GM12878 (cell line): ENCODE measurements around the gene UBXN7. TPM values are rescaled to one million over a fixed set of nuclear protein-coding genes. Genes with fewer than 3 reads are reported as not detected.

Source experiments
- ATAC-seq: fragments of 200-7000 bp; cut with Tn5 transposase; 3 replicates; pipeline ENCODE4 v1.9.1; 2020; ENCODE audit warnings: mild to moderate bottlenecking, moderate library complexity
- BruUV-seq: library from RNA; stranded (reverse); fragments of 400-500 nt; replicated peaks from 2 replicates; lab custom pipeline; 2021; lab: Mats Ljungman, UMichigan
- CTCF ChIA-PET: fragments of 300-600 bp; sonication (Branson Sonifier 250); formaldehyde crosslinking; extraction: SDS; loops from one replicate; lab custom pipeline; 2021; ENCODE audit warnings: inconsistent platforms; lab: Yijun Ruan, JAX
- POLR2A ChIA-PET: fragments of 350-600 bp; formaldehyde crosslinking; extraction: SDS; loops from one replicate; lab custom pipeline; 2021; ENCODE audit warnings: inconsistent platforms; lab: Charles Lee
- RAD21 ChIA-PET: fragments of 300-600 bp; sonication (Branson Sonifier 250); formaldehyde crosslinking; loops from one replicate; lab custom pipeline; 2023; ENCODE audit warnings: antibody characterized with exemption; ENCODE audit not compliant: unreplicated experiment; lab: Charles Lee
- SMC1A ChIA-PET: fragments of 300-600 bp; sonication (Branson Sonifier 250); formaldehyde crosslinking; loops from one replicate; lab custom pipeline; 2023; ENCODE audit not compliant: unreplicated experiment, uncharacterized antibody; lab: Charles Lee
- DNase-seq: peaks from one replicate; pipeline ENCODE4 v3.0.0-alpha.2; 2011; ENCODE audit warnings: low read depth, low spot score
- FAIRE-seq: peaks from 3 replicates; lab custom pipeline; 2011; peaks lifted over from hg19 to GRCh38; lab: Jason Lieb, UNC
- H2AFZ ChIP-seq: 2 replicates; pipeline ENCODE4 v1.6.0; 2011; ENCODE audit warnings: low read depth, low read length, control low read depth; ENCODE audit not compliant: control insufficient read depth
- H3K27ac ChIP-seq: 2 replicates; pipeline ENCODE4 v1.5.1; 2011; ENCODE audit warnings: control low read depth; ENCODE audit not compliant: control insufficient read depth, insufficient read depth
- H3K27me3 ChIP-seq, 2 experiments: replicated peaks in 1 of 2; 2 replicates each; pipeline versions ENCODE4 v1.6.0 to v1.6.1; 2011; ENCODE audit warnings: low read length in 1 of 2; ENCODE audit not compliant: control insufficient read depth in 2 of 2, insufficient read depth in 2 of 2
- H3K36me3 ChIP-seq, 2 experiments: 2 replicates each; pipeline ENCODE4 v1.5.1; 2011; ENCODE audit warnings: low read length in 1 of 2; ENCODE audit not compliant: control insufficient read depth in 2 of 2, insufficient read depth in 2 of 2
- H3K4me1 ChIP-seq: 2 replicates; pipeline ENCODE4 v1.6.1; 2011; ENCODE audit warnings: mild to moderate bottlenecking, low read length, moderate library complexity, mixed read lengths; ENCODE audit not compliant: control insufficient read depth, insufficient read depth
- H3K4me2 ChIP-seq: 2 replicates; pipeline ENCODE4 v1.6.0; 2011; ENCODE audit warnings: control low read depth; ENCODE audit not compliant: control insufficient read depth, insufficient read depth
- H3K4me3 ChIP-seq: fragments of 200-600 bp; sonication (generic); 2 replicates; pipeline ENCODE4 v1.5.1; 2016
- H3K79me2 ChIP-seq: 2 replicates; pipeline ENCODE4 v1.6.0; 2011; ENCODE audit warnings: low read length; ENCODE audit not compliant: control insufficient read depth, insufficient read depth
- H3K9ac ChIP-seq: 2 replicates; pipeline ENCODE4 v1.8.0; 2011; ENCODE audit warnings: low read length, control low read depth, mixed read lengths; ENCODE audit not compliant: control insufficient read depth, insufficient read depth
- H3K9me3 ChIP-seq: replicated peaks from 3 replicates; pipeline ENCODE4 v1.5.1; 2011; ENCODE audit warnings: mild to moderate bottlenecking, low read length; ENCODE audit not compliant: control insufficient read depth, insufficient read depth
- H4K20me1 ChIP-seq: 2 replicates; pipeline ENCODE4 v1.6.0; 2011; ENCODE audit not compliant: control insufficient read depth, insufficient read depth
- ASH2L ChIP-seq: fragments of 300-600, 200-600 bp; sonication (generic); IDR thresholded peaks from 2 replicates; pipeline ENCODE4 v1.6.1; 2017; ENCODE audit warnings: low read depth, mild to moderate bottlenecking, borderline replicate concordance
- DPF2 ChIP-seq: fragments of 450-650 bp; IDR thresholded peaks from 2 replicates; pipeline ENCODE4 v1.6.1; 2017; ENCODE audit warnings: mild to moderate bottlenecking
- EP300 ChIP-seq, 2 experiments: fragments of 150-350 bp in 1 of 2; IDR thresholded peaks; 2 replicates each; pipeline ENCODE4 v1.6.1; 2011 to 2012; ENCODE audit warnings: low read depth in 2 of 2, low read length in 2 of 2, borderline replicate concordance in 1 of 2, improper control_type of control experiment in 1 of 2, inconsistent platforms in 1 of 2; ENCODE audit not compliant: control insufficient read depth in 1 of 2
- FOS ChIP-seq: IDR thresholded peaks from 3 replicates; pipeline ENCODE4 v1.6.1; 2011; ENCODE audit warnings: borderline replicate concordance; ENCODE audit not compliant: insufficient read length; ENCODE audit errors: extremely low read depth
- PKNOX1 ChIP-seq: fragments of 450-650 bp; IDR thresholded peaks from 2 replicates; pipeline ENCODE4 v1.6.1; 2016; ENCODE audit warnings: mild to moderate bottlenecking
- POLR2A ChIP-seq: IDR thresholded peaks from 2 replicates; pipeline ENCODE4 v1.6.1; 2011; ENCODE audit warnings: low read depth, mild to moderate bottlenecking, low read length
- SMAD5 ChIP-seq: IDR thresholded peaks from 2 replicates; pipeline ENCODE4 v1.6.1; 2016; ENCODE audit warnings: antibody characterized with exemption, low read depth
- SREBF1 ChIP-seq: IDR thresholded peaks from 2 replicates; pipeline ENCODE4 v1.6.1; 2012; ENCODE audit warnings: mild to moderate bottlenecking, low read length
- SREBF2 ChIP-seq: IDR thresholded peaks from 2 replicates; pipeline ENCODE4 v1.6.1; 2012; ENCODE audit warnings: mild to moderate bottlenecking, low read length
- SRF ChIP-seq, 2 experiments: IDR thresholded peaks; 2 replicates each; pipeline ENCODE4 v1.6.1; 2011; ENCODE audit warnings: low read depth in 2 of 2, low read length in 2 of 2, mild to moderate bottlenecking in 1 of 2, moderate library complexity in 1 of 2
- TAF1 ChIP-seq: IDR thresholded peaks from 2 replicates; pipeline ENCODE4 v1.6.1; 2011; ENCODE audit warnings: mild to moderate bottlenecking, low read depth, low read length, borderline replicate concordance
- USF1 ChIP-seq: IDR thresholded peaks from 2 replicates; pipeline ENCODE4 v1.6.1; 2011; ENCODE audit warnings: borderline replicate concordance, low read depth, mild to moderate bottlenecking, moderate library complexity, mixed read lengths, low read length; ENCODE audit not compliant: insufficient read depth; ENCODE audit errors: extremely low read length
- YY1 ChIP-seq: IDR thresholded peaks from 2 replicates; pipeline ENCODE4 v1.6.1; 2011; ENCODE audit warnings: low read depth, mild to moderate bottlenecking, low read length
- WGBS: methylation state at CpG from one replicate; pipeline ENCODE4 v1.1.6; 2016; ENCODE audit warnings: low lambda C conversion rate; ENCODE audit not compliant: insufficient replicate concordance, insufficient coverage; ENCODE audit errors: missing lambda C conversion rate; 5-methylcytosine and 5-hydroxymethylcytosine counted together
- in situ Hi-C: fragments of 300-500 bp; cut with MboI; formaldehyde crosslinking; loops from 9 replicates; pipeline ENCODE4 v1.14.3; 2018; ENCODE audit warnings: mixed read lengths
- intact Hi-C: fragments of 100-400 bp; cut with micrococcal nuclease; formaldehyde crosslinking; loops from one replicate; pipeline ENCODE4 v1.14.2; 2022; ENCODE audit not compliant: unreplicated experiment
- polyA plus RNA-seq, 11 experiments: library from polyadenylated mRNA; depleted of rRNA in 4 of 11; unstranded in 6 of 11; stranded (reverse) in 5 of 11; fragments of >200 nt; fragmentation: Nextera tagmentation in 4 of 11; fragmentation: Illumina TruSeq in 1 of 11; extraction: Ambion mirVana in 4 of 11; extraction: Trizol in 1 of 11; gene quantifications; 1 replicate in 1 of 11; 2 replicates in 10 of 11; pipeline versions ENCODE4 v1.2.1 to v1.2.3, GENCODE V29; 2011 to 2016; ENCODE audit warnings: inconsistent platforms in 2 of 11, missing spikeins in 2 of 11, low read depth in 1 of 11
- total RNA-seq, 4 experiments: library from RNA; depleted of rRNA in 3 of 4; stranded (reverse); fragments of >200 nt in 3 of 4; fragmentation: Illumina TruSeq in 1 of 4; extraction: Trizol in 1 of 4; gene quantifications; 2 replicates each; pipeline versions ENCODE4 v1.2.1 to v1.2.3, GENCODE V29; 2013 to 2021

The UBXN7 gene
- total and polyA plus RNA-seq, 10 of the 15 experiments (the other 5 are each of a cell fraction or from before 2014, with no cell fraction given) = 4.8 to 78.4 (median 24.9) TPM

DNA sequence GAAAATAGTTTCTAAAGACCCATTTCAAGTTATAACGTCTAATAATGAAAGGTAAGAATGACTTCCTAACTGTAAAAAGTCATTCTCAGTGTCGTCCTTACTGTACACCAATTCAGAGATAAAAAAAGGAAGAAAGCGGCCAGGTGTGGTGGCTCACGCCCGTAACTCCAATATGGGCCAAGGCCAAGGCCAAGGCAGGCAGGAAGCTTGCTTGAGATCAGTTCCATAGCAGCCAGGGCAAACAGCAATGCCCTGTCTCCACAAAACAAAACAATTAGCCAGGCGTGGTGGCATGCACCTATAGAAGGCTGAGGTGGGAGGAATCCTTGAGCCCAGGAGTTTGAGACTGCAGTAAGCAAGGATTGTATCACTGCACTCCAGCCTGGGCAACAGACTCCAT, 31.9 kb downstream of the UBXN7 start:
- H2AFZ ChIP-seq = no peak overlapping the region
- no peak for FAIRE-seq
- POLR2A ChIA-PET = no interaction called here
- H3K36me3 ChIP-seq = peaks cover 5 to 44% of the 10 kb centered on the region in 2 experiments
- H3K27me3 ChIP-seq = no peaks in the 10 kb centered on the region
- CTCF ChIA-PET = no interaction called here
- H3K9me3 ChIP-seq = no peaks in the 10 kb centered on the region
- no peak overlapping the region for H3K9ac ChIP-seq
- no peaks in the 10 kb centered on the region for H3K4me1 ChIP-seq
- peaks cover 4% of the 10 kb centered on the region for H3K79me2 ChIP-seq
- SMC1A ChIA-PET = no interaction called here
- H4K20me1 ChIP-seq = no peaks in the 10 kb centered on the region
- intact Hi-C loops (no loop called here), in situ Hi-C loops (no loop called here)
- DNase-seq = no peak
- no peak for TF ChIP-seq EP300 (IDR thresholded peaks at IDR 0.05; ENCODE audit: borderline replicate concordance in 1 of 2, control insufficient read depth in 1 of 2, low read depth in 2 of 2, low read length in 2 of 2)
- no peak for TF ChIP-seq SMAD5
- no peak for TF ChIP-seq SREBF1
- WGBS = 63% methylated on average over 6 of the region's 6 CpGs
- RAD21 ChIA-PET = interaction anchor here (0.5 kb wide), 1 partner anchor 24 kb away, joined by 3 read pairs; no protein-coding TSS in a partner anchor
- no peak for ATAC-seq
- no peak overlapping the region for H3K27ac ChIP-seq
- H3K4me3 ChIP-seq = no peak overlapping the region
- no peak overlapping the region for H3K4me2 ChIP-seq
- no TSS peak for BruUV-seq

DNA sequence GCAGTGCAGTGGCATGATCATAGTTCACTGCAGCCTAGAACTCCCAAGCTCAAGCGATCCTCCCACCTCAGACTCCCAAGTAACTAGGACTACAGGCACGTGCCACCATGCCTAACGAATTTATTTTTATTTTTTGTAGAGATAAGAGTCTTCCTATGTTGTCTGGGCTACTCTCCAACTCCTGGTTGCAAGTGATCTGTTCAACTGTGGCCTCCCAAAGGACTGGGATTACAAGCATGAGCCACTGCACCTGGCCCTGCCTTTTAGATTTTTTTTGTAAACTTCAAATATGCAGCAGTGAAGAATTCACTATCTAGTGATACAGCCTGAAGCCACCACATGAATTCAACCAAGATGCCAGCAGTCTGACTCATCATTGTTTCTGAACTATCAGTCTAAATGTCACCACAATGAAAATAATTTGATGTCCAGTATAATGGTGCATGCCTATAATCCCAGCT, 32.7 kb downstream of the UBXN7 start:
- H3K79me2 ChIP-seq = peaks cover 4% of the 10 kb centered on the region
- H3K27me3 ChIP-seq = no peaks in the 10 kb centered on the region
- no peaks in the 10 kb centered on the region for H3K9me3 ChIP-seq
- DNase-seq = no peak
- TF ChIP-seq POLR2A = no peak
- TF ChIP-seq FOS = no peak
- no peak for TF ChIP-seq DPF2
- TF ChIP-seq ASH2L = no peak
- no peak for TF ChIP-seq SRF (IDR thresholded peaks at IDR 0.05; ENCODE audit: low read depth in 2 of 2, low read length in 2 of 2)
- no peak for TF ChIP-seq USF1
- no peak for TF ChIP-seq PKNOX1
- TF ChIP-seq YY1 = no peak
- TF ChIP-seq SREBF2 = no peak
- no peak for TF ChIP-seq TAF1
- TF ChIP-seq, all 136 proteins: peak for 0
- H3K4me3 ChIP-seq = no peak overlapping the region
- POLR2A ChIA-PET = no interaction called here
- no peak overlapping the region for H3K9ac ChIP-seq
- 98% methylated on average over 3 of the region's 3 CpGs for WGBS
- no peak overlapping the region for H3K4me2 ChIP-seq
- intact Hi-C loops (no loop called here), in situ Hi-C loops (no loop called here)
- BruUV-seq = no TSS peak
- RAD21 ChIA-PET = no interaction called here
- H3K4me1 ChIP-seq = no peaks in the 10 kb centered on the region
- no peak overlapping the region for H2AFZ ChIP-seq
- FAIRE-seq = no peak
- CTCF ChIA-PET = interaction anchor here (1.1 kb wide), 1 partner anchor 33 kb away, joined by 3 read pairs; the partner anchor contains the start of gene UBXN7
- SMC1A ChIA-PET = interaction anchor here (0.6 to 1.4 kb wide), 2 partner anchors 12 to 72 kb away, joined by 3 to 5 read pairs; no protein-coding TSS in a partner anchor
- H3K27ac ChIP-seq = no peak overlapping the region
- ATAC-seq = no peak
- no peaks in the 10 kb centered on the region for H4K20me1 ChIP-seq
- H3K36me3 ChIP-seq = peaks cover 3 to 41% of the 10 kb centered on the region in 2 experiments
